Omental fat pad (tissue), 4 donors: ENCODE results near the gene WDFY2. TPM values are rescaled to one million over a fixed set of nuclear protein-coding genes. Genes with fewer than 3 reads are reported as not detected.
"Not testable (repeated sequence)": the region's sequence is repeated elsewhere in the genome, so short reads cannot be mapped to it uniquely, and the experiment has no call there.

Experiments
- ATAC-seq: fragments of 150-250 bp; one replicate; pipeline ENCODE4 v1.9.1; 2016; ENCODE audit warnings: mild to moderate bottlenecking, moderate library complexity; ENCODE audit not compliant: low FRiP score
- DNase-seq: peaks from one replicate; pipeline ENCODE4 v3.0.0-alpha.2; 2019; ENCODE audit warnings: low spot score
- total RNA-seq, 4 donors: library from RNA; depleted of rRNA; stranded (reverse); fragments of >200 nt; gene quantifications; one replicate each; pipeline ENCODE4 v1.1.0, GENCODE V29; 2016
- TF ChIP-seq, protein P1 (sequence below), 3 donors: fragments of 450-650 bp; IDR thresholded peaks; one replicate each; pipeline ENCODE4 v1.5.1; 2016 to 2017; ENCODE audit warnings: antibody characterized with exemption in 3 of 3, mild to moderate bottlenecking in 3 of 3, moderate library complexity in 2 of 3

WDFY2 gene, protein sequence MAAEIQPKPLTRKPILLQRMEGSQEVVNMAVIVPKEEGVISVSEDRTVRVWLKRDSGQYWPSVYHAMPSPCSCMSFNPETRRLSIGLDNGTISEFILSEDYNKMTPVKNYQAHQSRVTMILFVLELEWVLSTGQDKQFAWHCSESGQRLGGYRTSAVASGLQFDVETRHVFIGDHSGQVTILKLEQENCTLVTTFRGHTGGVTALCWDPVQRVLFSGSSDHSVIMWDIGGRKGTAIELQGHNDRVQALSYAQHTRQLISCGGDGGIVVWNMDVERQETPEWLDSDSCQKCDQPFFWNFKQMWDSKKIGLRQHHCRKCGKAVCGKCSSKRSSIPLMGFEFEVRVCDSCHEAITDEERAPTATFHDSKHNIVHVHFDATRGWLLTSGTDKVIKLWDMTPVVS
- 10 to 100 TPM; 13.3 to 26.6 (median 15.8) TPM for total RNA-seq

DNA sequence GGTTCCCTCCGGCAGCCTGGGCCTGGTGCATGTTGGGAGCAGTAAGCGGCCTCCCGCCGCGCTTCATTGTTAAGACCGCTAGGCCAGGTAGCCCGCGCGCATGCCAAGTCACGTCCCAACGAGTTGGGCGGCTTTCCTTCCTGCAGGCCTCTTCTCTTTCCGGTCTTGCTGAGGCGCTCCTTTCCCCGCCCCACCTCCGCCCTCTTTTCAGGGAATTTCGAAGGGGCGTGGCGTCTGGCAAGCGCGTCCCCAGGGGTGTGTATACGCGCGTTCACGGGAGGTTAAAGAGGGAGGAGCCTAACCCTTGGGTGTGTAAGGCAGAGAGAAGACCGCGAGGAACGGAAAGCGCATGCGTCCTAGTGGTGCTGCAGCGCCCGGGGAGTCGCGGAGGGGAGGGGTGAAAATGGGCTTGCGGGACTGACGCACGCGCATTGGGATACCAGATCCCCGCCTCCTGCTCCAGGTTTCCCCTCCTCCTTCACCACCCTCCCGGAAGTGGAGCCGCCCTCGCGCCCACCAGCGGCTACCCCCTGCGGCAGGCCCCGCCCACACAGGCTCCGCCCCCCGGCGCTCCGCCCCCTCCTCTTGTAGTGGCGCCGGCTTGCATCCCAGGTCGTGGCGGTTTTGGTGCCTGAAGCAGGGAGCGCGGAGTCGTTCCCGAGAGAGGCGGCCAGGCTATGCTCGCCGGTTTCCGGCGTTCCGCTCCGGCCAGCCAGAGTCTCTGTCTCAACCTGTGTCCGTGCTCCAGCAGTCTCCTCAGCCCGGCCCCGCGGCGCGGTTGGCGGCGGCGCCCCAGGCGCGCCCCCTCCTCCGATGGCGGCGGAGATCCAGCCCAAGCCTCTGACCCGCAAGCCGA, at the start of gene WDFY2:
TSS of gene WDFY2 (plus strand) at position 588 of the 856 bp plus-strand sequence. CDS start at position 814, 226 bp downstream.
- ATAC-seq (peak; percentile 99), DNase-seq (peak; percentile 99)
- TF ChIP-seq, protein P1, sequence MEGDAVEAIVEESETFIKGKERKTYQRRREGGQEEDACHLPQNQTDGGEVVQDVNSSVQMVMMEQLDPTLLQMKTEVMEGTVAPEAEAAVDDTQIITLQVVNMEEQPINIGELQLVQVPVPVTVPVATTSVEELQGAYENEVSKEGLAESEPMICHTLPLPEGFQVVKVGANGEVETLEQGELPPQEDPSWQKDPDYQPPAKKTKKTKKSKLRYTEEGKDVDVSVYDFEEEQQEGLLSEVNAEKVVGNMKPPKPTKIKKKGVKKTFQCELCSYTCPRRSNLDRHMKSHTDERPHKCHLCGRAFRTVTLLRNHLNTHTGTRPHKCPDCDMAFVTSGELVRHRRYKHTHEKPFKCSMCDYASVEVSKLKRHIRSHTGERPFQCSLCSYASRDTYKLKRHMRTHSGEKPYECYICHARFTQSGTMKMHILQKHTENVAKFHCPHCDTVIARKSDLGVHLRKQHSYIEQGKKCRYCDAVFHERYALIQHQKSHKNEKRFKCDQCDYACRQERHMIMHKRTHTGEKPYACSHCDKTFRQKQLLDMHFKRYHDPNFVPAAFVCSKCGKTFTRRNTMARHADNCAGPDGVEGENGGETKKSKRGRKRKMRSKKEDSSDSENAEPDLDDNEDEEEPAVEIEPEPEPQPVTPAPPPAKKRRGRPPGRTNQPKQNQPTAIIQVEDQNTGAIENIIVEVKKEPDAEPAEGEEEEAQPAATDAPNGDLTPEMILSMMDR (IDR thresholded peaks at IDR 0.05): no peak

DNA sequence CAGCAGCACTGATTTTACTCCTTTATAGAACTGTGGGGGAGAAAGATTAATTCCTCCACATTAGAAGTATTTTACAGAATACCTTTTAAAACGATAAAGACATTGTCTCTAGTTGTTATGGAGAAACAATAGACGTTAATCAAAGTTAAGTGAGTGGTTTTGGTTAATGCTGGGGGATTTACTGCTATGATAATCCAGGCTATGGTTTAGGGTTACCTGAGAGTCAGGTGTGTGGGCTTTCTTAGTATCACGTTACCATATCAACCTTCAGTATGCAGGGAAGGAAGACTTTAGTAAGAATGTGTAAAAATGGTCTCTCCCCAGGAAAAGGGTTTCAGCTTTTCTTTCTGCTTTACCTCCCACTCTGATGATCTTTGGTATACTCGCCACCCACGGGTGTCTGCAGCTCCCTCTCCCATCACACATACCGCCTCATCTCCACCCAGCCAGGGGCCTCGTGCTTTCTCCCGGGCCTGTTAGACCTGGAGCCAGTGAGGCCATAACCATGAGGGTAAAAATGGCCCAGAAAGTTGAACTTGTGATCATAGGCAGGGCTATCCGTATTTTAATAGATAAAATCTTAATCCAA, 45.6 kb upstream of the WDFY2 start:
- TF ChIP-seq, protein P1 (IDR thresholded peaks at IDR 0.05): no peak
- DNase-seq: no peak
- ATAC-seq: no peak

DNA sequence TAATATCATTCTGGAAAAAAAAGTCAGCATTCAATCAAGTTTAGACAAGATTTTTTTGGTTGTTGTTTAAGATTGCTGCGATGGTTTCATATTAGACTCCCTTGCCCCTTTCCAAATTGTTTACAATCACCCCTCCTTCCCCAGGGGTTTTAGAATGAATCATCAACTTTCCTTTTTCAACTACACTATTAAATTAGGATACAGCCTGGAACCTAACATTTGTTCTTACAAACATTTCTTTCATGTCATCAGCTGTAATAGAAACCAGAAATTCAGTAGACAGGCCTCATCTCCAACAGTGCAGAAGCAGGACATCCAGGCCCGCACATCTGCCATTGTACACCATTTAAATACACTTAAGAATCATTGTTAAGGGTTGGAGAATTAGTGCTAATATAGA, 44.4 kb upstream of the WDFY2 start:
- TF ChIP-seq, protein P1 (IDR thresholded peaks at IDR 0.05): no peak
- DNase-seq: no peak
- peak; percentile 30 for ATAC-seq

DNA sequence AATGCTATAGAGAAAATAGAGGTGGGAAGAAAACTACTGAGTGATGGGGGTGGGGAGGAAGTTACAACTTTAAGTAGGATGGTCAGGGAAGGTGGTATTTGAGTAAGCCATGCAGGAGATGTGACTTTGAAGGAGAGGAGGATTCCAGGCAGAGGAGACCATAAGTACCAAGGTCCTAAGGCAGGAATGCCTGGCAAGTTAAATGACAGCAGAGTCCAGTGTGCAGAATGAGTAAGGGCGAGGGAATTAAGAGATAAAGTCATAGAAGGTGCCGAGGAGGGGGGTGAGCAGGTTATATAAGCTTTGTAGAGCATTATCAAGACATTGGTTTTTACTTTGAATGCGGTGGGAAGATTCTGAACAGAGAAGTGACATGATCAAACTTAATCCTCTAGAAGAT, 43.2 kb upstream of the WDFY2 start:
- TF ChIP-seq, protein P1 (IDR thresholded peaks at IDR 0.05): no peak
- ATAC-seq (no peak), DNase-seq (no peak)

DNA sequence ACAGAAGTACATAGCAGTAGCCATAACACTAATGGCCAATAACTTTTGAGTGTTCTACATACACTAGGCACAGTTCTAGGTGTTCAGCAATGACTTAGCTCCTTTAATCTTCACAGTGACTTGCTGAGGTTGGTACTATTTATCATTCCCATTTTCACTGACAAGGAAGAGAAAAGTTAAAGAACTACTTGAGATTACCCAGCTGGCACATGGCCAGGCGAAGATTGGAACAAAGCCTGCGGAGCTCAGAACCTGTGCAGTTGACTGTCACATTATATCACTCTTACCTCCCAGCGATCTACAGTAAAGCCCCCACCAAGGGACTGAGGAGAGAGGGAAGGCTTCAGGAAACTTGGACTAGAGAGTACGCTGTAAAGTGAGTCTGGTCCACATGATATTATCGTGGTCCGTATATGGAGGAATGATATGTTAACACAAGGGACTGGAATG, 42.4 kb upstream of the WDFY2 start:
- ATAC-seq (peak; percentile 38), DNase-seq (no peak)
- TF ChIP-seq, protein P1 (IDR thresholded peaks at IDR 0.05): no peak

DNA sequence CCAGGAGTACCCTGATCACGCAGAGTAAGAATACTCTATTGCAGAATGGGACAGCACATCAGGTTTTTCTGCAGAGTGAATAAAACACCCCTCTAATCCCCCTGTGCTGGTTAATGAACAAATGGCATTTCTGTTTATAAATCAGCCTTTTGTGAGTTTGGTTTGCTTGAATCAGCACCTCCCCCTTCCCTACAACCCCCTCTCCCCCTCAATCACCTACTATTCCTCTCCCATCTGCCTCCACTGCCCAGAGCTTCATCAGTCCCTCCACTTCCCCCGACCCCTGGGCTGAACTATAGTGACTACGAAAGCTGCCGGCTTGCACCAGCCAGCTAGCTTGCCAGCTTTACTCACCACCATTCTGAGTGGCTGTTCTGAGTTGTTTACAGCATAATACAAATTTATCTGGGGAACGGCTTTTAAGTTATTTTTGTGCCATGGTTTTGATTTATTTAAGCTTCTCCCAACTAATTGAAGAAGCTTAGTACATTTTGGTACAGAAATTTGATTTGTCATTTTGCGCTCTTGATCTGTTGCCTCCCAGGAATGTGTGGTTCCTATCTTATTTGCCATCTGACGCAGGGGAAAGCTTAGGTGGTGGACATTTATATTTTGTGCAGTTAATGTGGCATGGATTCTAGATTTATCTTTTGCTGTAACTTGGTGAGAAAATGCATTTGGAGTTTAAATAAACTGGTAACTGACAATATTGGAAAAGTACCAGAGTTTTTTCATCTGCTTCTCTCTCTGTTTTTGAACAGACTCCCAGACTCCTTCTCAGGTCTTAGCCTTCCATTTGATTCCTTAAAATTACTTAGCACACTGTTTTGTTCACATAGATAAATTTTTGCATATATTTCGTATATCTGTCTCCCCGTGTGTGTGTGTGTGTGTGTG, 41.7 kb upstream of the WDFY2 start:
- peak; percentile 90 for ATAC-seq
- TF ChIP-seq, protein P1 (IDR thresholded peaks at IDR 0.05): no peak
- no peak for DNase-seq

DNA sequence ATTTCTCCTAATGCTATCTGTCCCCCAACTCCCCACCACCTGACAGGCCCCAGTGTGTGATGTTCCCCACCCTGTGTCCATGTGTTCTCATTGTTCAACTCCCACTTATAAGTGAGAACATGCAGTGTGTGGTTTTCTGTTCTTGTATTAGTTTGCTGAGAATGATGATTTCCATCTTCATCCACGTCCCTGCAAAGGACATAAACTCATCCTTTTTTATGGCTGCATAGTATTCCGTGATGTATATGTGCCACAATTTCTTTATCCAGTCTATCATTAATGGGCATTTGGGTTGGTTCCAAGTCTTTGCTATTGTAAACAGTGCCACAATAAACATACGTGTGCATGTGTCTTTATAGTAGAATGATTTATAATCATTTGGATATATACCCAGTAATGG, 38.8 kb upstream of the WDFY2 start:
- not testable (repeated sequence) for ATAC-seq, DNase-seq
